Mucosa of stomach (tissue), 1 donor: ENCODE measurements around the gene ENAM.
"Not testable (repeated sequence)": the region's sequence is repeated elsewhere in the genome, so short reads cannot be mapped to it uniquely, and the experiment has no call there.

Source experiments
- H3K27me3 ChIP-seq: one replicate; pipeline ENCODE4 v1.7.0; 2013; ENCODE audit warnings: mild to moderate bottlenecking, low read length; ENCODE audit not compliant: control insufficient read depth, insufficient read depth
- H3K36me3 ChIP-seq: one replicate; pipeline ENCODE4 v1.7.0; 2013; ENCODE audit warnings: low read length; ENCODE audit not compliant: control insufficient read depth, insufficient read depth
- H3K4me1 ChIP-seq: one replicate; pipeline ENCODE4 v1.7.0; 2013; ENCODE audit warnings: mild to moderate bottlenecking, low read length; ENCODE audit not compliant: control insufficient read depth, insufficient read depth
- H3K4me3 ChIP-seq: one replicate; pipeline ENCODE4 v1.7.0; 2013; ENCODE audit warnings: low read length
- H3K9ac ChIP-seq: one replicate; pipeline ENCODE4 v1.7.0; 2013; ENCODE audit warnings: mild to moderate bottlenecking, low read length, moderate library complexity
- H3K9me3 ChIP-seq: one replicate; pipeline ENCODE4 v1.7.0; 2013; ENCODE audit warnings: mild to moderate bottlenecking, low read length, moderate library complexity; ENCODE audit not compliant: control insufficient read depth
- donor health status: Pancreatic carcinoma.

Gene ENAM

GRCh38 chr4:70667740-70668535 is 39.4 kb downstream of the ENAM start:
- no peak overlapping the region for H3K9ac ChIP-seq
- no peak overlapping the region for H3K4me3 ChIP-seq
- H3K4me1 ChIP-seq = no peaks in the 10 kb centered on the region
- H3K27me3 ChIP-seq = no peaks in the 10 kb centered on the region
- no peaks in the 10 kb centered on the region for H3K9me3 ChIP-seq
- H3K36me3 ChIP-seq = no peaks in the 10 kb centered on the region

GRCh38 chr4:70670332-70671014 is 41.9 kb downstream of the ENAM start:
- Histone ChIP-seq H3K4me1 (no peaks in the 10 kb centered on the region), H3K9ac (no peak overlapping the region), H3K9me3 (no peaks in the 10 kb centered on the region), H3K36me3 (no peaks in the 10 kb centered on the region), H3K27me3 (no peaks in the 10 kb centered on the region), H3K4me3 (no peak overlapping the region)

GRCh38 chr4:70671091-70671490 is 42.5 kb downstream of the ENAM start:
- H3K4me3 ChIP-seq = no peak overlapping the region
- no peaks in the 10 kb centered on the region for H3K27me3 ChIP-seq
- H3K4me1 ChIP-seq = no peaks in the 10 kb centered on the region
- no peaks in the 10 kb centered on the region for H3K9me3 ChIP-seq
- no peaks in the 10 kb centered on the region for H3K36me3 ChIP-seq
- H3K9ac ChIP-seq = no peak overlapping the region

GRCh38 chr4:70674191-70674590 is 45.6 kb downstream of the ENAM start:
- H3K36me3 ChIP-seq = no peaks in the 10 kb centered on the region
- H3K4me1 ChIP-seq = no peaks in the 10 kb centered on the region
- H3K9ac ChIP-seq = no peak overlapping the region
- no peaks in the 10 kb centered on the region for H3K27me3 ChIP-seq
- no peaks in the 10 kb centered on the region for H3K9me3 ChIP-seq
- no peak overlapping the region for H3K4me3 ChIP-seq

GRCh38 chr4:70674731-70675130 is 46.2 kb downstream of the ENAM start:
- Histone ChIP-seq H3K36me3 (no peaks in the 10 kb centered on the region), H3K27me3 (no peaks in the 10 kb centered on the region), H3K4me3 (no peak overlapping the region), H3K9ac (no peak overlapping the region), H3K4me1 (no peaks in the 10 kb centered on the region), H3K9me3 (no peaks in the 10 kb centered on the region)

- H3K36me3 ChIP-seq = no peaks in the 10 kb centered on the region
- no peak overlapping the region for H3K4me3 ChIP-seq
- no peaks in the 10 kb centered on the region for H3K27me3 ChIP-seq
- H3K9me3 ChIP-seq = no peaks in the 10 kb centered on the region
- no peak overlapping the region for H3K9ac ChIP-seq
- no peaks in the 10 kb centered on the region for H3K4me1 ChIP-seq
Measured at GRCh38 chr4:70676554-70677090, 48.1 kb downstream of the ENAM start.

- no peaks in the 10 kb centered on the region for H3K4me1 ChIP-seq
- no peaks in the 10 kb centered on the region for H3K36me3 ChIP-seq
- H3K4me3 ChIP-seq = no peak overlapping the region
- no peaks in the 10 kb centered on the region for H3K9me3 ChIP-seq
- H3K9ac ChIP-seq = no peak overlapping the region
- H3K27me3 ChIP-seq = no peaks in the 10 kb centered on the region
Measured at GRCh38 chr4:70678383-70678999, 49.9 kb downstream of the ENAM start.

GRCh38 chr4:70680934-70681333 is 52.4 kb downstream of the ENAM start:
- Histone ChIP-seq H3K9me3 (no peaks in the 10 kb centered on the region), H3K27me3 (no peaks in the 10 kb centered on the region), H3K36me3 (no peaks in the 10 kb centered on the region), H3K4me1 (no peaks in the 10 kb centered on the region), H3K4me3 (no peak overlapping the region), H3K9ac (no peak overlapping the region)

- Histone ChIP-seq H3K36me3 (no peaks in the 10 kb centered on the region), H3K4me3 (no peak overlapping the region), H3K9ac (no peak overlapping the region), H3K4me1 (no peaks in the 10 kb centered on the region), H3K9me3 (no peaks in the 10 kb centered on the region), H3K27me3 (no peaks in the 10 kb centered on the region)
Measured at GRCh38 chr4:70681704-70682103, 53.2 kb downstream of the ENAM start.

- not testable (repeated sequence) for H3K27me3 ChIP-seq, H3K4me3 ChIP-seq, H3K36me3 ChIP-seq, H3K9me3 ChIP-seq, H3K4me1 ChIP-seq, H3K9ac ChIP-seq
Measured at GRCh38 chr4:70682142-70682541, 53.6 kb downstream of the ENAM start.

- Histone ChIP-seq H3K4me3 (peak overlapping the region; percentile 42), H3K9me3 (no peaks in the 10 kb centered on the region), H3K27me3 (no peaks in the 10 kb centered on the region), H3K36me3 (no peaks in the 10 kb centered on the region), H3K9ac (peak overlapping the region; percentile 97), H3K4me1 (peaks cover 8% of the 10 kb centered on the region)
Measured at GRCh38 chr4:70687392-70687791, 58.8 kb downstream of the ENAM start.
